IPS-18c (cell line): ENCODE data around the gene FAM53C.

Source experiments
- H3K4me3 ChIP-seq: 2 replicates; pipeline ENCODE4 v1.7.0; 2013; ENCODE audit warnings: low read depth, mild to moderate bottlenecking, low read length, moderate library complexity; ENCODE audit not compliant: insufficient read depth
- H3K9me3 ChIP-seq: one replicate; pipeline ENCODE4 v1.6.1; 2013; ENCODE audit warnings: mild to moderate bottlenecking, low read length, moderate library complexity; ENCODE audit not compliant: control insufficient read depth, insufficient read depth

The FAM53C gene

GRCh38 chr5:138344887-138345622 is 7.0 kb downstream of the FAM53C start:
- H3K9me3 ChIP-seq = no peaks in the 10 kb centered on the region
- no peak overlapping the region for H3K4me3 ChIP-seq

GRCh38 chr5:138346889-138347288 is 8.8 kb downstream of the FAM53C start:
- Histone ChIP-seq H3K4me3 (no peak overlapping the region), H3K9me3 (no peaks in the 10 kb centered on the region)

GRCh38 chr5:138349852-138350562 is 11.9 kb downstream of the FAM53C start:
- no peak overlapping the region for H3K4me3 ChIP-seq
- H3K9me3 ChIP-seq = peaks cover 3% of the 10 kb centered on the region

GRCh38 chr5:138350563-138350890 is 12.5 kb downstream of the FAM53C start:
- Histone ChIP-seq H3K9me3 (peaks cover 3% of the 10 kb centered on the region), H3K4me3 (no peak overlapping the region)

GRCh38 chr5:138351056-138351455 is 13.0 kb downstream of the FAM53C start:
- peaks cover 3% of the 10 kb centered on the region for H3K9me3 ChIP-seq
- no peak overlapping the region for H3K4me3 ChIP-seq

GRCh38 chr5:138351517-138351916 is 13.5 kb downstream of the FAM53C start:
- peaks cover 3% of the 10 kb centered on the region for H3K9me3 ChIP-seq
- no peak overlapping the region for H3K4me3 ChIP-seq

GRCh38 chr5:138352071-138352721 is 14.1 kb downstream of the FAM53C start, which contains the start of gene KDM3B:
TSS of gene KDM3B (plus strand) at chr5:138352685. CDS start at chr5:138352796, 111 bp downstream.
- H3K9me3 ChIP-seq = peaks cover 3% of the 10 kb centered on the region

GRCh38 chr5:138352722-138353559 is 14.9 kb downstream of the FAM53C start:
- H3K4me3 ChIP-seq = peak overlapping the region; percentile 95
- peaks cover 3% of the 10 kb centered on the region for H3K9me3 ChIP-seq

More at GRCh38 chr5:138352071-138352721, 14.1 kb downstream of the FAM53C start, which contains the start of gene KDM3B:
- peak within 1 kb of the TSS; percentile 95 for H3K4me3 ChIP-seq

GRCh38 chr5:138353560-138354080 is 15.6 kb downstream of the FAM53C start:
- Histone ChIP-seq H3K4me3 (peak overlapping the region; percentile 95), H3K9me3 (peaks cover 3% of the 10 kb centered on the region)

GRCh38 chr5:138354387-138354786 is 16.3 kb downstream of the FAM53C start:
- Histone ChIP-seq H3K4me3 (peak overlapping the region; percentile 95), H3K9me3 (peaks cover 3% of the 10 kb centered on the region)

- H3K4me3 ChIP-seq = peak overlapping the region; percentile 95
- peaks cover 3% of the 10 kb centered on the region for H3K9me3 ChIP-seq
Observed at GRCh38 chr5:138354926-138355378, 16.9 kb downstream of the FAM53C start.

- Histone ChIP-seq H3K4me3 (no peak overlapping the region), H3K9me3 (no peaks in the 10 kb centered on the region)
Observed at GRCh38 chr5:138359621-138360020, 21.6 kb downstream of the FAM53C start.

GRCh38 chr5:138360941-138361452 is 22.9 kb downstream of the FAM53C start:
- H3K4me3 ChIP-seq = no peak overlapping the region
- no peaks in the 10 kb centered on the region for H3K9me3 ChIP-seq

- H3K4me3 ChIP-seq = no peak overlapping the region
- H3K9me3 ChIP-seq = no peaks in the 10 kb centered on the region
Observed at GRCh38 chr5:138364576-138364975, 26.5 kb downstream of the FAM53C start.

- Histone ChIP-seq H3K9me3 (no peaks in the 10 kb centered on the region), H3K4me3 (no peak overlapping the region)
Observed at GRCh38 chr5:138366632-138367382, 28.7 kb downstream of the FAM53C start.

GRCh38 chr5:138369261-138369660 is 31.2 kb downstream of the FAM53C start:
- no peak overlapping the region for H3K4me3 ChIP-seq
- H3K9me3 ChIP-seq = no peaks in the 10 kb centered on the region
